ENCODE measurements around the gene JAM3. TPM values are rescaled to one million over a fixed set of nuclear protein-coding genes. Genes with fewer than 3 reads are reported as not detected.

JAM3 gene
- total RNA-seq, 4 donors from 2014 or later: 17.2 to 33.1 (median 20.0) TPM

GRCh38 chr11:134155456-134155855, 86.6 kb downstream of the JAM3 start:
- ATAC-seq (ENCODE audit: low FRiP score) (no peak), DNase-seq (ENCODE audit: low spot score) (no peak)
- no peak for TF ChIP-seq CTCF (IDR thresholded peaks at IDR 0.05)

- ATAC-seq (ENCODE audit: low FRiP score): no peak
- no peak for TF ChIP-seq CTCF (IDR thresholded peaks at IDR 0.05)
- no peak for DNase-seq (ENCODE audit: low spot score)
These were observed 87.3 kb downstream of the JAM3 start for GRCh38 chr11:134155946-134156865.

- DNase-seq (ENCODE audit: low spot score): no peak
- TF ChIP-seq CTCF (IDR thresholded peaks at IDR 0.05): no peak
- no peak for ATAC-seq (ENCODE audit: low FRiP score)
These were observed 88.6 kb downstream of the JAM3 start for GRCh38 chr11:134157451-134157850.

GRCh38 chr11:134158023-134158422, 89.2 kb downstream of the JAM3 start:
- no peak for TF ChIP-seq CTCF (IDR thresholded peaks at IDR 0.05)
- DNase-seq (ENCODE audit: low spot score): no peak
- ATAC-seq (ENCODE audit: low FRiP score): no peak

GRCh38 chr11:134159652-134160051, 90.8 kb downstream of the JAM3 start:
- no peak for TF ChIP-seq CTCF (IDR thresholded peaks at IDR 0.05)
- DNase-seq (ENCODE audit: low spot score): no peak
- no peak for ATAC-seq (ENCODE audit: low FRiP score)

- ATAC-seq (ENCODE audit: low FRiP score): no peak
- DNase-seq (ENCODE audit: low spot score): no peak
These were observed 95.9 kb downstream of the JAM3 start for GRCh38 chr11:134164490-134165370.

More at GRCh38 chr11:134164490-134165370, 95.9 kb downstream of the JAM3 start:
- TF ChIP-seq CTCF (IDR thresholded peaks at IDR 0.05): no peak
